ENCODE data around the gene ITGAE.
"Not testable (repeated sequence)": the region's sequence is repeated elsewhere in the genome, so short reads cannot be mapped to it uniquely, and the experiment has no call there.

The ITGAE gene

GRCh38 chr17:3745071-3745470 lies 55.9 kb downstream of the ITGAE start:
- intact Hi-C loops (cut with DNase I), result no loop called here
- no peak for DNase-seq

GRCh38 chr17:3744014-3744413 lies 57.0 kb downstream of the ITGAE start:
- intact Hi-C loops (cut with DNase I), result no loop called here
- DNase-seq, result no peak

- intact Hi-C loops (cut with DNase I), result no loop called here
- DNase-seq, result peak in 1 of 42 donors; percentile 51
Observed at GRCh38 chr17:3740611-3741073, 60.3 kb downstream of the ITGAE start.

GRCh38 chr17:3739422-3740124 lies 61.4 kb downstream of the ITGAE start:
- intact Hi-C loops (cut with DNase I), result loop anchor here (5.0 kb wide), 1 partner anchor 83 kb away; no protein-coding TSS in a partner anchor
- peak in 20 of 42 donors; percentile 20 to 67 (median 44) for DNase-seq

- peak; percentile 52 to 95 (median 79) for DNase-seq
- intact Hi-C loops (cut with DNase I), result loop anchor here (5.0 kb wide), 1 partner anchor 84 kb away; no protein-coding TSS in a partner anchor
Observed at GRCh38 chr17:3738562-3739295, 62.3 kb downstream of the ITGAE start.

- DNase-seq, result no peak
- intact Hi-C loops (cut with DNase I), result loop anchor here (5.0 kb wide), 1 partner anchor 87 kb away; no protein-coding TSS in a partner anchor
Observed at GRCh38 chr17:3735515-3735914, 65.5 kb downstream of the ITGAE start.

- intact Hi-C loops (cut with DNase I), result loop anchor here (5.0 kb wide), 1 partner anchor 87 kb away; no protein-coding TSS in a partner anchor
- not testable (repeated sequence) for DNase-seq
Observed at GRCh38 chr17:3734911-3735276, 66.1 kb downstream of the ITGAE start.

- intact Hi-C loops (cut with DNase I), result no loop called here
- DNase-seq, result peak in 1 of 42 donors; percentile 11
Observed at GRCh38 chr17:3732210-3732621, 68.8 kb downstream of the ITGAE start.

- no peak for DNase-seq
- intact Hi-C loops (cut with DNase I), result no loop called here
Observed at GRCh38 chr17:3730881-3731429, 70.0 kb downstream of the ITGAE start.

- DNase-seq, result no peak
- intact Hi-C loops (cut with DNase I), result no loop called here
Observed at GRCh38 chr17:3729881-3730280, 71.1 kb downstream of the ITGAE start.

- intact Hi-C loops (cut with DNase I); DNase-seq: not testable (repeated sequence)
Observed at GRCh38 chr17:3728099-3728498, 72.9 kb downstream of the ITGAE start.

- intact Hi-C loops (cut with DNase I), result no loop called here
- no peak for DNase-seq
Observed at GRCh38 chr17:3727041-3727440, 73.9 kb downstream of the ITGAE start.

GRCh38 chr17:3724378-3725077 lies 76.5 kb downstream of the ITGAE start:
- DNase-seq, result peak in 1 of 42 donors; percentile 7
- intact Hi-C loops (cut with DNase I), result no loop called here

- intact Hi-C loops (cut with DNase I), result no loop called here
- peak; percentile 64 to 95 (median 89) for DNase-seq
Observed at GRCh38 chr17:3723556-3724377, 77.2 kb downstream of the ITGAE start, which contains the start of gene HASPIN. TSS of gene HASPIN (plus strand) at chr17:3723903. CDS start at chr17:3723936, 33 bp downstream.

- peak in 5 of 42 donors; percentile 12 to 45 (median 22) for DNase-seq
- intact Hi-C loops (cut with DNase I), result no loop called here
Observed at GRCh38 chr17:3723188-3723555, 77.8 kb downstream of the ITGAE start.

GRCh38 chr17:3722716-3723115 lies 78.3 kb downstream of the ITGAE start:
- intact Hi-C loops (cut with DNase I), result no loop called here
- no peak for DNase-seq

GRCh38 chr17:3719265-3719664 lies 81.7 kb downstream of the ITGAE start:
- DNase-seq, result no peak
- intact Hi-C loops (cut with DNase I), result no loop called here

- intact Hi-C loops (cut with DNase I), result no loop called here
- no peak for DNase-seq
Observed at GRCh38 chr17:3718201-3718600, 82.8 kb downstream of the ITGAE start.

All from head of caudate nucleus (tissue), 42 donors.